MG63 (cell line): ENCODE measurements around the gene TNFRSF12A. TPM values are rescaled to one million over a fixed set of nuclear protein-coding genes. Genes with fewer than 3 reads are reported as not detected.
"Not testable (repeated sequence)": the region's sequence is repeated elsewhere in the genome, so short reads cannot be mapped to it uniquely, and the experiment has no call there.

Experiments
- DNase-seq: peaks from one replicate; pipeline ENCODE4 v3.0.0-alpha.2; 2020
- H3K27me3 ChIP-seq: fragments of 250-450 bp; sonication (Bioruptor Pico); 2 replicates; pipeline ENCODE4 v1.5.1; 2020; ENCODE audit warnings: mild to moderate bottlenecking, moderate library complexity
- H3K36me3 ChIP-seq: fragments of 250-450 bp; sonication (Bioruptor Pico); 2 replicates; pipeline ENCODE4 v1.5.1; 2020; ENCODE audit warnings: mild to moderate bottlenecking, moderate library complexity
- H3K4me3 ChIP-seq: fragments of 250-450 bp; sonication (Bioruptor Pico); 2 replicates; pipeline ENCODE4 v1.5.1; 2020; ENCODE audit warnings: mild to moderate bottlenecking, moderate library complexity
- H3K9me3 ChIP-seq: fragments of 250-450 bp; sonication (Bioruptor Pico); 2 replicates; pipeline ENCODE4 v1.5.1; 2020; ENCODE audit warnings: mild to moderate bottlenecking, moderate library complexity
- total RNA-seq: library from RNA; depleted of rRNA; stranded (reverse); fragments of >200 nt; shearing (Covaris generic); gene quantifications from 2 replicates; pipeline ENCODE4 v1.2.3, GENCODE V29; 2014; ENCODE audit warnings: low replicate concordance

The TNFRSF12A gene
- total RNA-seq, 1 experiment from 2014 or later: 541 TPM

- Histone ChIP-seq H3K9me3 (no peaks in the 10 kb centered on the region), H3K27me3 (peaks cover 16% of the 10 kb centered on the region), H3K36me3 (no peaks in the 10 kb centered on the region), H3K4me3 (no peak overlapping the region)
- no peak for DNase-seq
Observed at GRCh38 chr16:3050487-3050886, 30.3 kb downstream of the TNFRSF12A start.

DNA sequence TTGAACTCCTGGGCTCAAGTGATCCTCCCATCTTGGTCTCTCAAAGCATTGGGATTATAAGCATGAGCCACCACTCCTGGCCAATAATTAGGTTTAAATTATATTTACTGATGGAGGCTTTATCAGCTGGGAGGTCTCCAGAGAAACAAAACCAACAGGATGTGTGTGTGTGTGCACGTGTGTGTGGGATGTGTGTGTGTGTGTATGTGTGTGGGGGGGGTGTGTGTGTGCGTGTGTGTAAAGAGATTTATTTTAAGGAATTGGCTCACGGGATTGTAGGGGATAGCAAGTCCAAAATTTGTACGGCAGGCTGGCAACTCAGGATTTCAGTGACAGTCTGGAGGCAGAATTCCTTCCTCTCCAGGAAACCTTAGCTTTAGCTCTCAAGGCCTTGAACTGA is 30.8 kb downstream of the TNFRSF12A start:
- Histone ChIP-seq H3K36me3 (no peaks in the 10 kb centered on the region), H3K27me3 (peaks cover 12% of the 10 kb centered on the region), H3K9me3 (no peaks in the 10 kb centered on the region), H3K4me3 (no peak overlapping the region)
- DNase-seq: no peak

DNA sequence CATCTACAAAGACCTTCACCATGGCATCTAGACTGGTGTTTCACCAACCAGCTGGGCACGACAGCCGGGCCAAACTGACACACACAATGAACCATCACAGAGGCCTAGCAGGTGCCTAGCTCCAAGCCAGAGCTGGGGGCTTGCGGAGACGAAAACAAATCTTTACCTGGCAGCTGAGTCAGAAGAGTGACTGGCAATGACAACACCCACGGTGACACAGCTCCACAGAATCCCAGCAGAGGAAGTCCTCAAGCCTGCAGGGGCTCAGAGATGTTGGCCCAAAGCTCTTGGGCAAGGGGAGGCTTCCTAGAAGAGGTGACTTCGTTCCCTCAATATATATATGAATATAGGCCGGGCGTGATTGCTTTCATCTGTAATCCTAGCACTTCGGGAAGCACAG is 31.3 kb downstream of the TNFRSF12A start:
- no peak for DNase-seq
- H3K4me3 ChIP-seq: no peak overlapping the region

DNA sequence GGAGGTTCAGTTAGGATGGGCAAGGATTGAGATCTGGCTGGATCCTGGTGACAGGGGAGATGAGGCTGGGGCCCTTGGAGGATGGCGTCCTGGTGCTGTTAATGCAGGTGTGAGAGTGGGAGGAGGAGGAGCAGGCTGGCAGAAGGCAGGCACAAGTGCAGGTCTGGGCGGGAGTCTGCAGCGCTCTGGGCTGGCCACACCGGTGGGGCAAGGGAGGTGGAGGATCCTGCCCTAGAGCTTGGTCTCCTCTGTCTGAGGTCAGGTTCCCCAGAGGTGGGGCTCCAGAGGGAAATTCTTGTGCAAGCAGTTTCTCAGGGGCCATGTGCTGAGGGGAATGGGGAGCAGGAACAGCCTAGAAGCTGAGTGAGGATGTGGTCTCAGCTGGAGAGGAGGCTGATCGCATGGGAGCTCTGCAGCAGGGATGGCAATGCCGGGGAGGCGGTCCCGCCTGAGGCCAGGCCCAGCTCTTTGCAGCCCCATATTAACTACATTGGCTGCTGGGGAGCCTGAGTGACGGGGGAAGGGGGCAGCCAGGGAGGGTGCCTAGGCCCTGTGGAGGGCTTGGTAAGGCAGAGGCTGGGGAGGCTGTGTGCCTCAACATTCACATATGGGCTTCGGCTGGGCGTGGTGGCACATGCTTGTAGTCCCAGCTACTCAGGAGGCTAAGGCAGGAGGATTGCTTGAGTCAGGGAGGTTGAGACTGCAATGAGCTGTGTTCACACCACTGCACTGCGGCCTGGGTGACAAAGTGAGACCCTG is 32.6 kb downstream of the TNFRSF12A start:
- not testable (repeated sequence) for H3K36me3 ChIP-seq, H3K27me3 ChIP-seq, DNase-seq, H3K9me3 ChIP-seq, H3K4me3 ChIP-seq

More for the DNA sequence above, 31.3 kb downstream of the TNFRSF12A start:
- Histone ChIP-seq H3K27me3 (peaks cover 7% of the 10 kb centered on the region; the same call in 1 of the 2 replicates), H3K9me3 (no peaks in the 10 kb centered on the region), H3K36me3 (no peaks in the 10 kb centered on the region)

GRCh38 chr16:3053330-3053710 is 33.2 kb downstream of the TNFRSF12A start:
- H3K36me3 ChIP-seq, H3K27me3 ChIP-seq, H3K4me3 ChIP-seq: not testable (repeated sequence)

GRCh38 chr16:3054965-3055733 is 35.0 kb downstream of the TNFRSF12A start:
- Histone ChIP-seq H3K9me3 (no peaks in the 10 kb centered on the region), H3K27me3 (no peaks in the 10 kb centered on the region), H3K36me3 (no peaks in the 10 kb centered on the region; the same call in 1 of the 2 replicates), H3K4me3 (no peak overlapping the region)
- DNase-seq: no peak

More at GRCh38 chr16:3053330-3053710, 33.2 kb downstream of the TNFRSF12A start:
- not testable (repeated sequence) for DNase-seq, H3K9me3 ChIP-seq

DNA sequence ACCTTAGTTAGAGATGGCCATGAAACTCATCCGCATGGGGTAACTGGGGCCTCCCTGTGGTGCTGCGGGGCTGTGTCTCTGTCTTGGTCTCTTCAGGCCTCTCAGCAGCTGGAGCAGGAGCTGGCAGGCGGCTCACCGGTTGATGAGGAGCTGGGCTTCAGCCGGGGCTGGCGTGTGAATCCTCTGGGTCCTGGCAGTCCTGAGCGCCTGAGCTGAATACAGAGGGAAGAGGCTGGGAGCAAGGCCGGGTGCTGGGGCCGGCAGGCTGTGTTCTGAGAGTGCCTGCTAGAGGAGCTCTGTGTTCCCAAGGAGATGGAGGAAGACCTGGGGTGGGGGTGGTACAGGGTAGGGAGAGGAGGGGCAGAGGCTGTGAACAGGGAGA is 35.6 kb downstream of the TNFRSF12A start:
- H3K9me3 ChIP-seq, H3K4me3 ChIP-seq, H3K36me3 ChIP-seq, DNase-seq, H3K27me3 ChIP-seq: not testable (repeated sequence)

- Histone ChIP-seq H3K4me3 (no peak overlapping the region), H3K9me3 (no peaks in the 10 kb centered on the region), H3K36me3 (no peaks in the 10 kb centered on the region; the same call in 1 of the 2 replicates), H3K27me3 (no peaks in the 10 kb centered on the region)
- no peak for DNase-seq
Observed at GRCh38 chr16:3056336-3057180, 36.4 kb downstream of the TNFRSF12A start.

DNA sequence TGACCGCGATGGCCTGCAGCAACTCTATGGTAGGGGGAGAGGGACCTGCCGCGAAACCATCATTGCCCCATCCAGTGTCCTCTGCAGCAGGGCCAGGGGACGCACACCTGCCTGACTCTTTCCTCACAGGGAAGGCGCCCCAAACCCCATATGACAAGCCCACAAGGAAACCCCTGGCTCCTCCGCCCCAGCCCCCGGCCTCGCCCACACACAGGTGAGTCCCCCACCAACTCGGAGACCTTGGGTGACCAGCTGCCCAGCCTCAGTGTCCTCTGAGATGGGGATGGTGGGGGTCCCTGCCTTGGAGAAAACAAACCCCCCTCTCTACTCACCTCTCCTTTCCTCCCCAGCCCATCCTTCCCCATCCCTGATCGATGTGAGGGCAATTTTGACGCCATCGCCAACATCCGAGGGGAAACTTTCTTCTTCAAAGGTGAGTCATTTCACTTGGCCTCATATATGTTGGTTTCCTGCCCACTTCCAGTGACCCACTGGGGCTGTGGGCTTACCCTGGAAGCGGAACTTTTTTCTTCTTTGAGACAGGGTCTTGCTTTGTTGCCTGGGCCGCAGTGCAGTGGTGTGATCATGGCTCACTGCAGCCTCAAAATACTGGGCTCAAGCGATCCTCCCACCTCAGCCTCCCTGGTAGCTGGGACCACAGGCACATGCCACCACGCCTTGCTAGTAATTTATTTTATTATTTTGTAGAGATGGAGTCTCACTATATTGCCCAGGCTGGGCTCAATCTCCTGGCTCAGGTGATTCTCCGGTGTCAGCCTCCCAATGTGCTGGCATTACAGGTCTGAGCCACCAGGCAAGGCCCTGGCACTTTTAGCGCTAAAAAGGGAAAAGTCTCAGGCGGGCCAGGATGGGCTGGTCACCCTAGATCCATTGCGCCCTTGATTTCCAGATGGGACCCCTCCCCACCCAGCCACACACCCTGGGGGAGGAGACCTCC is 37.3 kb downstream of the TNFRSF12A start:
- Histone ChIP-seq H3K27me3 (no peaks in the 10 kb centered on the region), H3K36me3 (no peaks in the 10 kb centered on the region; the same call in 1 of the 2 replicates), H3K4me3 (no peak overlapping the region), H3K9me3 (no peaks in the 10 kb centered on the region)
- DNase-seq: no peak

DNA sequence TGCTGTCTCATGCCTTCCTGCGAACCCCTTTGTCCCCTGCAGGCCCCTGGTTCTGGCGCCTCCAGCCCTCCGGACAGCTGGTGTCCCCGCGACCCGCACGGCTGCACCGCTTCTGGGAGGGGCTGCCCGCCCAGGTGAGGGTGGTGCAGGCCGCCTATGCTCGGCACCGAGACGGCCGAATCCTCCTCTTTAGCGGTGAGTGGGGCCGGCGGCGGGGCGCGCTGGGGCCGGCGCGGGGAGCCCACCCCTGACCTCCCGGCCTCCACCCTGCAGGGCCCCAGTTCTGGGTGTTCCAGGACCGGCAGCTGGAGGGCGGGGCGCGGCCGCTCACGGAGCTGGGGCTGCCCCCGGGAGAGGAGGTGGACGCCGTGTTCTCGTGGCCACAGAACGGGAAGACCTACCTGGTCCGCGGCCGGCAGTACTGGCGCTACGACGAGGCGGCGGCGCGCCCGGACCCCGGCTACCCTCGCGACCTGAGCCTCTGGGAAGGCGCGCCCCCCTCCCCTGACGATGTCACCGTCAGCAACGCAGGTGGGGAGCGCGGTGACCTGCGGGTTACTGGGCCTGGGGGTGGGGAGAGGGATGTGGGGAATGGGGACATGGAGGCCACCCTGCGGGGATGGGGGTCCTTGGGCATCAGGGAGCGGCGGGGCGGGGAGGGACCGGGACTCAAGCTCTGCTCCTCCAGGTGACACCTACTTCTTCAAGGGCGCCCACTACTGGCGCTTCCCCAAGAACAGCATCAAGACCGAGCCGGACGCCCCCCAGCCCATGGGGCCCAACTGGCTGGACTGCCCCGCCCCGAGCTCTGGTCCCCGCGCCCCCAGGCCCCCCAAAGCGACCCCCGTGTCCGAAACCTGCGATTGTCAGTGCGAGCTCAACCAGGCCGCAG is 38.2 kb downstream of the TNFRSF12A start:
- DNase-seq: no peak

DNA sequence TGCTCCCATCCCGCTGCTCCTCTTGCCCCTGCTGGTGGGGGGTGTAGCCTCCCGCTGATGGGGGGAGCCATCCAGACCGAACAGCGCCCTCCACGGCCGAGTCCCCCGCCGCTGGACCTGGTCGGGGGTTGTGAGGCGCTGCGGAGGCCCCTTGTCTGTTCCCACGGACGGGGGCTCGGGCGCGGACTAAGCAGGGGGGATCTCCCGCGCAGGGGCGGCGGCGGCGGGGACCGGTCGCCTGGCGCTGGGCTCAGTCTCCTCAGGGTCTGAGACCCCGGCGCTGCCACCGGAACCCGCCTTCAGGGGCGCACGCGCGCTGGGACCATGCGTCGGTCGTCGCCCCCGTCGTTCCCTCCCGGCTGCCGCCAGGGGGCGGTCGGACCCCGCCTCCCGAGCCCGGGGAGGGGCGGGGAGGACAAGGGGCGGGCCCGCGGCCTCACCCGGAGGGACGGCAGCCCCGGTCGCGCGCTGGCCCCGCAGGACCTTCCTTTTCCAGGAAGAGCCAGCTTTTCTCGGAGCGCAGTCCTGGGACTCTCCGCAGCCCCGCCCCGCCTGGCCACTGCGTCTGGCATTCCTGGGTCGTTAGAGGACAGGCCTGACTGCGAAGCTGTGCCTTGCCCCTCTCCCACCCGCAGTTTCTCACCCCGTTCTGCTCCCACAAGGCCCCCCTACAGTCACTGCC is 39.0 kb downstream of the TNFRSF12A start:
- Histone ChIP-seq H3K27me3 (no peaks in the 10 kb centered on the region), H3K4me3 (peak overlapping the region; percentile 98), H3K36me3 (no peaks in the 10 kb centered on the region; the same call in 1 of the 2 replicates), H3K9me3 (no peaks in the 10 kb centered on the region)
- peak; percentile 93 for DNase-seq

More for the DNA sequence above, 38.2 kb downstream of the TNFRSF12A start:
- no peaks in the 10 kb centered on the region for H3K27me3 ChIP-seq
- H3K4me3 ChIP-seq: peak overlapping the region; percentile 98
- H3K36me3 ChIP-seq: no peaks in the 10 kb centered on the region; the same call in 1 of the 2 replicates
- no peaks in the 10 kb centered on the region for H3K9me3 ChIP-seq

DNA sequence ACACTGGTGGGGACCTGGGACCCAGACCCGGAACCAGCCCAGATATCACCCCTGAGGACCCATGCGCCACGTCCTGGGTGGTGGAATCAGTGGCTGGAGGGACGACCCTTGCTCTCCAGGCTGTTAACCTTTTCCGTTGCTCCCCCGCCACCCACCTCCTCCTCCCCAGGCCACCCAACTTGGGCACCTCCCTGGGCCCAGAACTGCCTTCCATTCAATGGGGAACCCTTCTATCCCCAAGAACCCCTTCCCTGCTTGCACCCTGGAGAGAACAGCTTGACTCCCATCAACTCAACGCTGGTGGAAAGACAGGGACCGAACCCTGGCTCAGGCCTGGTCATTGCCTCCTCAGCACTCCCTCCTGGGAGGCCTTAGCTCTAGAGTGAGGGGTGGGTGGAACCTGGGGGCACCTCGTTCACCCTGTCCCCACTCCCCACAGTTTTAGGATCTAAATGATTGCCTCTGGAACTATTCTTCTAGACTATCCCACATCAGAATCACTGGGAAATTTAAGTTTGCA is 39.6 kb downstream of the TNFRSF12A start:
- Histone ChIP-seq H3K9me3 (no peaks in the 10 kb centered on the region), H3K4me3 (peak overlapping the region; percentile 98), H3K27me3 (no peaks in the 10 kb centered on the region), H3K36me3 (no peaks in the 10 kb centered on the region; the same call in 1 of the 2 replicates)
- DNase-seq: no peak

DNA sequence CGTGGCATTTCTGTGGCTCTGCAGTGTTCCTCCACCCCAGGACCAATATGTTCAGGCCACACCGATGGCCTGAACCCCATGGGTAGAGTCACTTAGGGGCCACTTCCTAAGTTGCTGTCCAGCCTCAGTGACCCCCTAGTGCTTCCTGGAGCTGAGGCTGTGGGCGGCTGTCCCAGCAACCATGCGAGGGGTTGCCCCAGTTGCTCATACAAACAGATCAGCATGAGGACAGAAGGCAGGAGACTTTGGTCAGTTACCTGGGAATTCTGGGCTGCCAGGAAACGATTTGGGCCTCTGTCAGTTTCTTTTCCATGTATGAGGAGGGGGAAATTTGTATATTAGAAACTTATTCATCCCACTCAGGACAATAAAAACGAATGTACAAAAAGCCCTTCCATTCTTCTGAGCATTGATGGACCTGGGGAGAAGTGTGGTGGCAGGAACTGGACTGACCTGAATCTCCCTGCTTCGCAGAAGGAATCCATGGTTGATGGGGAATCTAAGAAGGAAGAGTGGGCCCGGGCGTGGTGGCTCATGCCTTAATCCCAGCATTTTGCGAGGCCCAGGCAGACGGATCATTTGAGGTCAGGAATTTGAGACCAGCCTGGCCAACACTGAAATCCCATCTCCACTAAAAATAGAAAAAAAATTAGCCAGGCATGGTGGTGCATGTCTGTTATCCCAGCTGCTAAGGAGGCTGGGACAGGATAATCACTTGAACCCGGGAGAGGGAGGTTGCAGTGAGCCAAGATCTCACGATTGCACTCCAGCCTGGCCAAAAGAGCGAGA is 40.4 kb downstream of the TNFRSF12A start:
- H3K4me3 ChIP-seq: no peak overlapping the region
- H3K9me3 ChIP-seq: no peaks in the 10 kb centered on the region
- DNase-seq: no peak
- no peaks in the 10 kb centered on the region for H3K27me3 ChIP-seq
- no peaks in the 10 kb centered on the region; the same call in 1 of the 2 replicates for H3K36me3 ChIP-seq

- Histone ChIP-seq H3K9me3 (no peaks in the 10 kb centered on the region), H3K36me3 (no peaks in the 10 kb centered on the region; the same call in 1 of the 2 replicates), H3K4me3 (no peak overlapping the region), H3K27me3 (no peaks in the 10 kb centered on the region)
- no peak for DNase-seq
Observed at GRCh38 chr16:3062553-3062952, 42.4 kb downstream of the TNFRSF12A start.
